DLD1 (cell line): Measurements from ENCODE around the gene VANGL1.

ENCODE experiments used
- in situ Hi-C: cut with HindIII; loops from 2 replicates; pipeline ENCODE4 v1.10.0; 2017; ENCODE audit warnings: low sequenced_read_pairs

The VANGL1 gene

DNA sequence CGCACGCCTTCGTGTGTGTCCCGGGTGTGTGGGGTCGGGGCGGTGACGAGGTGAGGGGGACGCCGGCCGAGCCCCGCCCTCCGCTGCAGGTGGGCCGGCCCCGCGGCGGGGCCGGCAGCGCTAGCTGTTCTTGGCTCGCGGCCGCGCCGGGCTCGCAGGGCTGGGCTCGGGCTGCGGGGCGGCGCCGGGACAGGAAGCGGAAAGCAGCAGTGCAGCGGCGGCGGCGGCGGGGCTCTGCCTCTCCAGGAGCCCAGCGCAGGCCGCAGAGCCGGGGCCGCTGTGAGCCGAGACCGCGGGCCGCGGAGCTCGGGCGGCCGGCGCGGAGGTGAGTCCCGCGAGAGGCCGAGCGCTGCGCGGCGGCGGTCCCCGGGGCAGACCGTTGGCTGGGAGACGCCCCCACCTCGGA lies at the start of gene VANGL1:
Gene VANGL1 (plus strand): TSS at position 209 of the 406 bp plus-strand sequence. CDS start 9,444 bp downstream, outside the sequence.
- in situ Hi-C loops: loop anchor here (25.0 kb wide), 1 partner anchor 96 kb away; no protein-coding TSS in a partner anchor

DNA sequence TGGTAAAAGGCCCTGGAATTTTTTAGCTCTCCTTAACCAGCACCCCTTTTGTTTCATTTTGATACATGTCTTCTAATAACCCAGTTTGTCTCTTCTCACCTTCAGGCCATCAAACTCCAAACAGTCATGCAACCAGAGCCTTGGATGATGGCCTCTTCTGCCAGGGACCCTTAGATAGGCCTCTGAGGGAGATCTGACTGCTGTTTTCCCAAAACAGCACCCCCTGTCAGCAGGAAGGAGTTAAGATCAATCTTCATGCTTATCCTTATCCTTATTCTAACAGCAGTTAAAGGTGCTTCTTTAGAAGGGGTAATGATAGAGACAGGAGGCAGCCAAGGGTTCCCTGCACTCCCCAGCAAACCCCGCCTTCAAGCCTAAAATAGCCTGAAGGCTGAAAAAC lies 49.5 kb upstream of the VANGL1 start:
- in situ Hi-C loops: loop anchor here (25.0 kb wide), 2 partner anchors 130 to 455 kb away; no protein-coding TSS in a partner anchor

- in situ Hi-C loops: loop anchor here (25.0 kb wide), 2 partner anchors 131 to 456 kb away; no protein-coding TSS in a partner anchor
Observed at GRCh38 chr1:115593365-115594259, 48.2 kb upstream of the VANGL1 start.

GRCh38 chr1:115594600-115594999 lies 47.2 kb upstream of the VANGL1 start:
- in situ Hi-C loops: loop anchor here (25.0 kb wide), 2 partner anchors 132 to 457 kb away; no protein-coding TSS in a partner anchor

DNA sequence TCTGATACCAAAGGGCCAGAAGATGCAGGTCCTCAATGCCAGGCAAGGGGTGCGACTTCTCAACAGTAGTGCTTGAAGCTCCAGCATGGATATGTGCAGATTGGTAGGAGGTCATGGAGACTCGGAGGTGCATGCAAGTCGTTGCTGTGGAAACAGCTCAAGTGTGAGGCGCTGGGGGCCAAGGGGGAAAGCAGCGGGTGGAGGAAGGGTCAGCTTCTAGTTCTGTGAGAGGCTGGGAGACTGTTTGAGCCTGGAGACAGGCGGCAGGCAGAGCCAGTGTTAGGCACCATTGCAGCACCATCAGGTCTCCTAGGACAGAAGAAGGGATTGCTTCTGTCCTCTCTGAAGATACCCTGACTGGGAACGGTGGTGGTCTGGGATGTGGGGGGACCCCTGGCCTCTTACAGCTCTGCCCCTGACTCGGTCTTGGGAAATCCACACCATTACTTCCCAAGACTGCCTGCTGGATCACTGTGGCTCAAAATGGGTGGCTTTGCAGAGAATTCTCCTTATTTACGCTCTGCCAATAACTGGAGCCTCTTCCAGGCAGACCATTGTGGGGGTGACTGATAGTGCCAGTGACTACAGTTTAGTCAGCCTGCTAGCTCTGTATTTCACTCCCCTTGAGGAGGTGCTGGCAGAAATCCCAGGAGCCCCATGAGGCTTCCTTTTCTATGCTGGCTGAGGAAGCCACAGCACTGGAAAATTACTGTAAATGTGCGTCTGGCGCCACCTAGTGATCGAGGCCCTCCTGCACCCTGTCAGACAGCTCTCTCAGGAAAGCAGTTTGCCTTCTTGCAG lies 46.3 kb upstream of the VANGL1 start:
- in situ Hi-C loops: loop anchor here (25.0 kb wide), 2 partner anchors 133 to 458 kb away; no protein-coding TSS in a partner anchor

GRCh38 chr1:115596080-115596780 lies 45.5 kb upstream of the VANGL1 start:
- in situ Hi-C loops: loop anchor here (25.0 kb wide), 2 partner anchors 134 to 459 kb away; no protein-coding TSS in a partner anchor

- in situ Hi-C loops: no loop called here
Observed at GRCh38 chr1:115604508-115604907, 37.3 kb upstream of the VANGL1 start.

GRCh38 chr1:115606305-115606704 lies 35.5 kb upstream of the VANGL1 start:
- in situ Hi-C loops: no loop called here

- in situ Hi-C loops: no loop called here
Observed at GRCh38 chr1:115609021-115609420, 32.7 kb upstream of the VANGL1 start.

- in situ Hi-C loops: no loop called here
Observed at GRCh38 chr1:115613767-115614166, 28.0 kb upstream of the VANGL1 start.

DNA sequence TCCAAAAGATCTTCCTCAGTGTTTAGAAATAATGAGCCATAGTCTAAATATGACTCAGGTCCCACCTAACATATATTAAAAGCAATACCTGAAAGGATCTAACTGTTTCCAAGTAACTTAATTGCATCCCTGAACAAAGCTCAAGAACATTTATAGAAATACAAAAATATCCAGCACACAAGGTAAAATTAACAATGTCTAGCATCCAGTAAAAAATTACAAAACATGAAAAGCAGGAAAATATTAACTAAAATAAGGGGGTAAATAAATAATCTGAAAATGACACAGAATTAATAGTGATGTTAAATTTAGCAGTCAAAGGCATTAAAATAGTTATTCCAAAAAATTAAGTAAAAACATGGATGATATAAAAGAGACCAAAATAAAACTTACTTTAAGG lies 21.3 kb upstream of the VANGL1 start:
- in situ Hi-C loops: no loop called here

DNA sequence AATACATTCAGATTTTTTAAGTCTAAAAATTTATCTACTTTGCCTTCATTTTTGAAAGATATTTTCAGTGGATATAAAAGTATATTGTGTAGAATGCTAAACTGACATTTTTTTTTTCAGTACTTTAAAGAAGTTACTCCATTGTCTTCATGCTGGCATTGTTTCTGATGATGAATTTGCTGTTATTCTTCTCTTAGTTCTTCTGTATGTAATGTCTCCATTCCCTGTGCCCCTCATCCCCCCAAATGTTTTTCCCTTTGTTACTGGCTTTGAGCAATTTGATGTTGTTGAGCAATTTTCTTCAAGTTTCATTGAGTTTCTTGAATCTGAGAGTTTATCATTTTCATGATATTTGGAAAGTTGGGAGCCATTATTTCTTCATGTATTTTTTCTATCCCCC lies 20.8 kb upstream of the VANGL1 start:
- in situ Hi-C loops: no loop called here

GRCh38 chr1:115624859-115625258 lies 16.9 kb upstream of the VANGL1 start:
- in situ Hi-C loops: loop anchor here (25.0 kb wide), 1 partner anchor 112 kb away; no protein-coding TSS in a partner anchor

DNA sequence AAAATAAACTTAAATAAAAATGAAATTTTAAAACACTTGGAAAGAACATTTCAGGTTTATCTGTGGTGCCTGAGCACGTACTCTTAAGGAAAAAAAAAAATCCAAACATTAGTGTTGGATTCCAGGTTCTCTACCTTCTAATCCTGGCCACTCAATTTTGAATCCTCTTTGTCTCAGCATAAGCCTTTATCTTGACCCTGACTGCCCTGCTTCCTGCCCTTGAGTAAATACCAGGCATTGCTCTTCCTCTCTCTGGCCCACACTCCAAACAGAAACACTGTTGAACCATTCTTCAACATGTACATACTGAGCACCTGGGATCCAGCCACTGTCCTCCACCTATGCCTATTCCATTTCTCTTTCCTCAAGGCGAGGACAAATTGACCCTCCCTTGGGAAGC lies 11.4 kb upstream of the VANGL1 start:
- in situ Hi-C loops: loop anchor here (25.0 kb wide), 1 partner anchor 107 kb away; no protein-coding TSS in a partner anchor

- in situ Hi-C loops: loop anchor here (25.0 kb wide), 1 partner anchor 105 kb away; no protein-coding TSS in a partner anchor
Observed at GRCh38 chr1:115632251-115633026, 9.3 kb upstream of the VANGL1 start.

- in situ Hi-C loops: loop anchor here (25.0 kb wide), 1 partner anchor 104 kb away; no protein-coding TSS in a partner anchor
Observed at GRCh38 chr1:115633606-115634005, 8.2 kb upstream of the VANGL1 start.

- in situ Hi-C loops: loop anchor here (25.0 kb wide), 1 partner anchor 100 kb away; no protein-coding TSS in a partner anchor
Observed at GRCh38 chr1:115637247-115637646, 4.5 kb upstream of the VANGL1 start.

GRCh38 chr1:115640384-115640783 lies 1.4 kb upstream of the VANGL1 start:
- in situ Hi-C loops: loop anchor here (25.0 kb wide), 1 partner anchor 97 kb away; no protein-coding TSS in a partner anchor
